Activated CD4-positive, alpha-beta T cell treated with anti-CD3 and anti-CD28 coated beads, Interleukin-2, amount 50 U/mL, for 24 hours (primary cell): Measurements from ENCODE around the gene SPDYE8.
"Not testable (repeated sequence)": the region's sequence is repeated elsewhere in the genome, so short reads cannot be mapped to it uniquely, and the experiment has no call there.

Experiments used
- DNase-seq, 2 donors: peaks; one replicate each; pipeline ENCODE4 v3.0.0-alpha.2; 2020; ENCODE audit warnings: low read depth in 1 of 2, low spot score in 1 of 2

Gene SPDYE8

GRCh38 chr7:73029666-73030065 lies at the start of gene SPDYE8:
SPDYE8 (minus strand) TSS chr7:73029766; CDS start chr7:73027966, 1,800 bp downstream.
- DNase-seq = not testable (repeated sequence)

GRCh38 chr7:73057811-73058210 lies 28.2 kb upstream of the SPDYE8 start, which contains the start of gene SPDYE11:
SPDYE11 (minus strand) TSS chr7:73057911; CDS start chr7:73056111, 1,800 bp downstream.
- DNase-seq = not testable (repeated sequence)

GRCh38 chr7:73006491-73006890 lies 23.1 kb downstream of the SPDYE8 start:
- DNase-seq = not testable (repeated sequence)

GRCh38 chr7:73005693-73006447 lies 23.7 kb downstream of the SPDYE8 start:
- peak; percentile 84 to 87 for DNase-seq

- DNase-seq = peak; percentile 56 to 58
Measured at GRCh38 chr7:73005356-73005692, 24.2 kb downstream of the SPDYE8 start.

- not testable (repeated sequence) for DNase-seq
Measured at GRCh38 chr7:72997887-72998468, 31.6 kb downstream of the SPDYE8 start.

GRCh38 chr7:72997447-72997846 lies 32.1 kb downstream of the SPDYE8 start:
- DNase-seq = not testable (repeated sequence)

GRCh38 chr7:72995484-72995883 lies 34.1 kb downstream of the SPDYE8 start:
- not testable (repeated sequence) for DNase-seq

- not testable (repeated sequence) for DNase-seq
Measured at GRCh38 chr7:72990146-72990913, 39.2 kb downstream of the SPDYE8 start.

- DNase-seq = not testable (repeated sequence)
Measured at GRCh38 chr7:72982084-72982483, 47.5 kb downstream of the SPDYE8 start.

- DNase-seq = not testable (repeated sequence)
Measured at GRCh38 chr7:72980382-72980781, 49.2 kb downstream of the SPDYE8 start.

GRCh38 chr7:72976434-72976833 lies 53.1 kb downstream of the SPDYE8 start:
- not testable (repeated sequence) for DNase-seq

GRCh38 chr7:72975656-72976286 lies 53.8 kb downstream of the SPDYE8 start:
- DNase-seq = not testable (repeated sequence)

GRCh38 chr7:72974781-72975180 lies 54.8 kb downstream of the SPDYE8 start:
- DNase-seq = not testable (repeated sequence)

- DNase-seq = not testable (repeated sequence)
Measured at GRCh38 chr7:72971505-72971904, 58.1 kb downstream of the SPDYE8 start.
